Measurements from ENCODE around the gene RASGRF2. TPM values are rescaled to one million over a fixed set of nuclear protein-coding genes. Genes with fewer than 3 reads are reported as not detected.

The RASGRF2 gene
- total and polyA plus RNA-seq, 2 of the 13 experiments (the other 11 are each of a cell fraction or from before 2014, with no cell fraction given) = 23.6 to 29.0 TPM

- TF ChIP-seq KLF15 (CRISPR knock-in tag; IDR thresholded peaks at IDR 0.05; ENCODE audit: borderline replicate concordance) = peak; percentile 65; the same call in 1 of the 2 replicates
- TF ChIP-seq ZNF570 (CRISPR knock-in tag; IDR thresholded peaks at IDR 0.05; ENCODE audit: borderline replicate concordance) = no peak
- TF ChIP-seq BRF2 (CRISPR knock-in tag; IDR thresholded peaks at IDR 0.05) = 0 out of 2 replicates have a peak, but pooled peaks have one; percentile 76
- peak; percentile 61; the same call in 1 of the 2 replicates for TF ChIP-seq TFDP1 (CRISPR knock-in tag; IDR thresholded peaks at IDR 0.05; ENCODE audit: borderline replicate concordance)
- TF ChIP-seq RXRA (CRISPR knock-in tag; IDR thresholded peaks at IDR 0.05) = peak; percentile 53; the same call in 1 of the 2 replicates
- peak; percentile 65; the same call in 1 of the 2 replicates for TF ChIP-seq ZNF430 (CRISPR knock-in tag; IDR thresholded peaks at IDR 0.05)
- no peak for TF ChIP-seq MTA1 (CRISPR knock-in tag; IDR thresholded peaks at IDR 0.05; ENCODE audit: borderline replicate concordance)
- TF ChIP-seq ZNF879 (CRISPR knock-in tag; IDR thresholded peaks at IDR 0.05) = 0 out of 2 replicates have a peak, but pooled peaks have one; percentile 76
- peak; percentile 64; the same call in 1 of the 2 replicates for TF ChIP-seq PHF8 (CRISPR knock-in tag; IDR thresholded peaks at IDR 0.05)
- peak; percentile 91 for TF ChIP-seq KMT2A (CRISPR knock-in tag; IDR thresholded peaks at IDR 0.05)
- peak; percentile 92 for TF ChIP-seq ZNF687 (CRISPR knock-in tag; IDR thresholded peaks at IDR 0.05)
- 0 out of 2 replicates have a peak, but pooled peaks have one; percentile 24 for TF ChIP-seq ATF3 (CRISPR knock-in tag; IDR thresholded peaks at IDR 0.05)
- 0 out of 2 replicates have a peak, but pooled peaks have one; percentile 40 for TF ChIP-seq ZSCAN12 (CRISPR knock-in tag; IDR thresholded peaks at IDR 0.05)
- TF ChIP-seq RFX5 (IDR thresholded peaks at IDR 0.05; ENCODE audit: low read depth, low read length) = no peak
- no peak for TF ChIP-seq IRF9 (CRISPR knock-in tag; IDR thresholded peaks at IDR 0.05; ENCODE audit: borderline replicate concordance)
- no peak for TF ChIP-seq SIX4 (CRISPR knock-in tag; IDR thresholded peaks at IDR 0.05)
- TF ChIP-seq BORCS8-MEF2B (CRISPR knock-in tag; IDR thresholded peaks at IDR 0.05) = 0 out of 2 replicates have a peak, but pooled peaks have one; percentile 15
- peak; percentile 29; the same call in 1 of the 2 replicates for TF ChIP-seq POGZ (CRISPR knock-in tag; IDR thresholded peaks at IDR 0.05)
- TF ChIP-seq DNMT3B (CRISPR knock-in tag; conservative IDR thresholded peaks at IDR 0.05) = no peak
- TF ChIP-seq DMAP1 (CRISPR knock-in tag; IDR thresholded peaks at IDR 0.05) = 0 out of 2 replicates have a peak, but pooled peaks have one; percentile 21
- no peak; the same call in 1 of the 2 replicates for TF ChIP-seq ISL2 (CRISPR knock-in tag; IDR thresholded peaks at IDR 0.05)
- peak; percentile 70 for TF ChIP-seq STAG1 (CRISPR knock-in tag; IDR thresholded peaks at IDR 0.05)
- no peak for TF ChIP-seq PLRG1 (conservative IDR thresholded peaks at IDR 0.05)
These were observed 590 bp downstream of the RASGRF2 start (continued) for GRCh38 chr5:80960531-80961375.

All from HepG2 (cell line).